Body of pancreas (tissue), 4 donors: Measurements from ENCODE around the gene ADAMTS1.

Experiments used
- POLR2A ChIP-seq, 3 donors: fragments of 450-650 bp; IDR thresholded peaks; one replicate each; pipeline ENCODE4 v1.6.1; 2016; ENCODE audit warnings: antibody characterized with exemption in 3 of 3, mild to moderate bottlenecking in 2 of 3
- TF ChIP-seq, protein P1 (sequence below), 7 experiments: fragments of 450-650 bp in 4 of 7; fragments of 200-600 bp in 3 of 7; sonication (generic) in 3 of 7; IDR thresholded peaks; one replicate each; pipeline ENCODE4 v1.5.1; 2016 to 2019; ENCODE audit warnings: antibody characterized with exemption in 7 of 7

DNA sequence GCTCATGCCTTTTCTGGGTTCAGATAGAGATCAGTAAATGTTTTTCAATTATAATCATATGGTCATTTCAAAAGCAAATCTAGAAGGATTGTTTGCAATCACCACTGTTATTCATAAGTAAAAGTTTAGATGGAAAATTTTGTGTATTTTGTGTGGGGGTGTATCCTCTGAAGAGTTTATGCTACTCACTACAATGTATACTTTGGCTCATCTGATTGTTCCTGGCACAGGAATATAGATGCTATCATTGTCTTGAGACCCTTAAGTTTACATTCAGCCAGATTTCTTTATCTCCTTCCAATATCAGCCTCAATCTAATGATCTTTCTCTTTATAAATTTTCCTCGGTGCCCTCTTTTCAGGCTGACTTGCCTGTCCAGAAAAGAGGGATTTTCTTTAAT is 33.0 kb downstream of the ADAMTS1 start:
- TF ChIP-seq, protein P1, sequence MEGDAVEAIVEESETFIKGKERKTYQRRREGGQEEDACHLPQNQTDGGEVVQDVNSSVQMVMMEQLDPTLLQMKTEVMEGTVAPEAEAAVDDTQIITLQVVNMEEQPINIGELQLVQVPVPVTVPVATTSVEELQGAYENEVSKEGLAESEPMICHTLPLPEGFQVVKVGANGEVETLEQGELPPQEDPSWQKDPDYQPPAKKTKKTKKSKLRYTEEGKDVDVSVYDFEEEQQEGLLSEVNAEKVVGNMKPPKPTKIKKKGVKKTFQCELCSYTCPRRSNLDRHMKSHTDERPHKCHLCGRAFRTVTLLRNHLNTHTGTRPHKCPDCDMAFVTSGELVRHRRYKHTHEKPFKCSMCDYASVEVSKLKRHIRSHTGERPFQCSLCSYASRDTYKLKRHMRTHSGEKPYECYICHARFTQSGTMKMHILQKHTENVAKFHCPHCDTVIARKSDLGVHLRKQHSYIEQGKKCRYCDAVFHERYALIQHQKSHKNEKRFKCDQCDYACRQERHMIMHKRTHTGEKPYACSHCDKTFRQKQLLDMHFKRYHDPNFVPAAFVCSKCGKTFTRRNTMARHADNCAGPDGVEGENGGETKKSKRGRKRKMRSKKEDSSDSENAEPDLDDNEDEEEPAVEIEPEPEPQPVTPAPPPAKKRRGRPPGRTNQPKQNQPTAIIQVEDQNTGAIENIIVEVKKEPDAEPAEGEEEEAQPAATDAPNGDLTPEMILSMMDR (IDR thresholded peaks at IDR 0.05) = no peak
- TF ChIP-seq POLR2A (IDR thresholded peaks at IDR 0.05) = no peak
